HL-60/S4 (cell line): ENCODE measurements around the gene ZZZ3.
"Not testable (repeated sequence)": the region's sequence is repeated elsewhere in the genome, so short reads cannot be mapped to it uniquely, and the experiment has no call there.

ENCODE experiments used
- in situ Hi-C: fragments of 300-500 bp; cut with MboI; formaldehyde crosslinking; loops from 2 replicates; pipeline ENCODE4 v1.14.3; 2022; ENCODE audit warnings: low sequenced_read_pairs

The ZZZ3 gene

DNA sequence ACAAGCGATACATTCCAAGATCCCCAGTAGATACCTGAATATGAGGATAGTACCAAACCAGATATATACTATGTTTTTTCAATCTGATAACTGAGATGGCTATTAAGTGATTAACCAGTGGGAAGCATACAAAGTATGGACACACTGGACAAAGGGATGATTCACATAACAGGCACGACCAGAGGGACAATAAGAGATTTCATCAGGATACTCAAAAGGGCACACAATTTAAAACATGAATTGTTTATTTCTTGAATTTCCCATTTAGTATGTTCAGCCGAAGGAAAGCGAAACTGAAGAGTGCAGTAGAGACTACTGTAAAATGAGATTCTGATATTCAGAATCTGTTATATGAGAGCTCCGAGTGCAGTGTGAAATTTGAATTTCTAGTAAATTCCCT is 10.6 kb downstream of the ZZZ3 start:
- in situ Hi-C loops = no loop called here

- in situ Hi-C loops = no loop called here
These were observed 12.1 kb downstream of the ZZZ3 start for GRCh38 chr1:77670330-77670729.

- in situ Hi-C loops = no loop called here
These were observed 13.5 kb downstream of the ZZZ3 start for GRCh38 chr1:77668924-77669449.

DNA sequence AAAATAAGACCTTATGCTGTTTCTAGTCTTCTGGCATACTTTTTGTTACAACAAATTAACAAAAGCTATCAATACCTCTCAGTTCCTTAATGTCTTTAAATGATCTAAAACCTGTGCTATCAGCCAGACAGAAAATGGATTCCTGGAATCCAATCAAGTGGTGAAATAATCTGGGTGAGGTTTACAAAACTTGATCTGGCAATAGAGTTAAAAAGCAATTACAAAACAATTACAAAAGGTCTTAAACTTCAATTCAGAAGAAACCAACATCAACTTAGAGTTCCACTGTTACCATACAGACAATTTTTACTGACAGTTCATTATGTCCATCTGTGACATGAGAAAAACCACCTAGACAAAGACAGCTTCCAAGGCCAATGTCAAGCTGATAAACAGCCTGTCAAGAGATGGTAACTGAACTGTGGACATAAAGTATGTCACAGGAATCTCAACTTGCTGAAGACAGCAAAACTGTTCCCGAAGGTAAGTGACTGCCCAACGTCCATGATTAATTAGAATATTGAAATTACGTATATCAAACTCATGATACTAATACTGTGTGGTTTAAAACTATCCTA is 17.4 kb downstream of the ZZZ3 start:
- in situ Hi-C loops = no loop called here

- in situ Hi-C loops = no loop called here
These were observed 20.8 kb downstream of the ZZZ3 start for GRCh38 chr1:77661696-77662095.

- in situ Hi-C loops = no loop called here
These were observed 22.4 kb downstream of the ZZZ3 start for GRCh38 chr1:77659879-77660593.

DNA sequence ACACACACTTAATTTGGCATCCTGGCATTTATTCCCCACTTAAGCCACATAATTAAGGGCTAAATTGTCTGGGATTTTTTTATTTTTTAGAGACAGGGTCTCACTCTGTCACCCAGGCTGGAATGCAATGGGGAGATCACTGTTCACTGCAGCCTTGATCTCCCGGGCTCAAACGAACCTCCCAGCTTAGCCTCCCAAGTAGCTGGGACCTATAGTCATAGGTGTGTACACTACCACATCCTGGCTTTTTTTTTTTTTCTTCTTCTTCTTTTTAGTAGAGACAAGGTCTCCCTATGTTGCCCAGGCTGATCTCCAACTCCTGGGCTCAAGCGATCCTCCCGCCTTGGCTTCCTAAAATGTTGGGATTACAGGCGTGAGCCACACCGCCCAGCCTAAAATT is 24.2 kb downstream of the ZZZ3 start:
- in situ Hi-C loops = no loop called here

DNA sequence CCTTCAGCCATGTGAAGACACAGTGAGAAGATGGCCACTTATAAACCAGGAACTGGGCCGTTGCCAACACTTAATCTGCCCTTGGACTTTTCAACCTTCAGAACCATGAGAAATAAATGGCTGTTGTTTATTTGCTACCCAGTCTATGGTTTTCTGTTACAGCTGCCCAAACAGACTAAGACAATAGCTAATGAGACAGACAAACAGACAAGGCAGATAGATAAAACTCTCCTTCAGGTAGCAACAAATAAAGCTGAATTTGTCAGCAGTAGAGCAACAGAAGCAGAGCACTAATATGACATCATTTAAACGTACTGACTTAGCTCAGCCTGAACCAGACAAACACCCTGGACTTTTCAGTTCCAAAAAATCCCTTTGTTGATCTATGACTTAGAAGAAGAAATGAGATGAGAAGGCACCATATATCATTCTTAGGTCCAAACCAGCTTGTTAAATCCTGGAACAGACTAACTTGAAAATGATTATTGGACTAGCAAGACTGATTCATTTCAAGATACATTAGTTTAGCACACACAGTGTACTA is 27.0 kb downstream of the ZZZ3 start:
- in situ Hi-C loops = no loop called here

- in situ Hi-C loops = no loop called here
These were observed 29.4 kb downstream of the ZZZ3 start for GRCh38 chr1:77652970-77653516.

- in situ Hi-C loops = no loop called here
These were observed 30.2 kb downstream of the ZZZ3 start for GRCh38 chr1:77652268-77652667.

DNA sequence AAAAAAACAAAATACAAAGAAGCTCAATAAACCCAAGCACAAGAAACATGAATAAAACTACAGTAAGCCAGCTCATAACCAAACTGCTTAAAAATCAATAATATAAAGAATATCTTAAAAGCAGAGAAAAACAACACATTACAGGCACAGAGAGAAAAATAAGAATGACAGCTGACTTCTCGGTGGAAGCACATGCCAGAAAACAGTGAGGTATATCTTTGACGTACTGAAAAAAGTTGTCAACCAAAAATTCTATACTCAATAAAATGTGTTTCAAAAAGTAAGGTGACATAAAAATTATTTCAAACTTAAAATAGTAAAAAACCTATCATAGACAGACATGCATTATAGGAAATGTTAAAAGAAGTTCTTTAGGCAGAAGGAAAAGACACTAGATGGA is 33.3 kb downstream of the ZZZ3 start:
- in situ Hi-C loops = no loop called here

- in situ Hi-C loops = not testable (repeated sequence)
These were observed 36.2 kb downstream of the ZZZ3 start for GRCh38 chr1:77646224-77646623.

DNA sequence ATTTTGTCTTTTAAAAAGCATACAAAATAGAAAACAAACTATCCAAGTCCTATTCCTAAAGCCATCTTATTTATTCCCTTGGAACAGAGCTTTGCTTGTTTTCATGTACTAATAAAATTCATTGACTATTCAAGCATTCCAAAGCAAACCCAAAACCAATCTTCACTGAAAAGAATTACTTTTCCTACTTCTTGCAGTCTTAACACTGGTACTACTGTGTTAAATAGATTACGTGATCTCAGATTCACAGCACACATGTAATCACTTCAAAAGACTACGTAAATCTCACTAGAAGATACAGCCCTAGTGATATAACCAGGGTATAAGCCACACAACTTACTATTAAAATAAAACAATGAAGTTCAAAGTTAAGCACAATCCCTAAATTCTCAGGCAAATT is 39.0 kb downstream of the ZZZ3 start:
- in situ Hi-C loops = no loop called here

DNA sequence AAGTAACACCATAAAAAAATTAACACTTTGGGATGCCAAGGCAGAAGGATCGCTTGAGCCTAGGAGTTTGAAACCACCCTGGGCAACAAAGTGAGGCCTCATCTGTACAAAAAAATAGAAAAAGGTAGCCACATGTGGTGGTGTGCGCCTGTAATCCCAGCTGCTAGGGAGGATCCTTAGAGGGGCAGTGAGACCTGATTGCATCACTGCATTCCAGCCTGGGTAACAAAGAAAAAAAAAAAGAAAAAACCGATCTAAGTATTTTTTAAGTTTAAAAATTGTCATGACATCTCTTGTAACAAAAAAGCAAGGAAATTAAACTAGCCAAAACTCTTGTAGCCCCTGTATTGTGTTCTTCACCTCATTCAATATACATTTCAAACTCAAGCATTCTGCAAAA is 39.5 kb downstream of the ZZZ3 start:
- in situ Hi-C loops = no loop called here

DNA sequence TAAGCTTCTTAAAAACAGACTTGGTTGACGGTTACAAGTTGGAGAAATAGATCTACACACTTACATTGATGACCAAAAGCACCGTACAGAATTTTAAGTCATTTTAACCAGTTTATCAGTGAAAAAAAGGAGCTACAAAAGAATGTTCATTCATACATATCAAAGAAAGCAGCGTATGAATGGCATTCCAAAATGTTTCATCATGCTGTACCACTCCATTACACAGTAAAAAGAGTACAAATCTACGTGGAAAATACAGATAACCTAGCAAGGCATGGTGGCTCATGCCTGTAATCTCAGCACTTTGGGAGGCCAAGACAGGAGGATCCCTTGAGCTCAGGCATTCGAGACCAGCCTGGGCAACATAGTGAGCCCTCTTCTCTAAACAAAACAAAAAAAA is 40.3 kb downstream of the ZZZ3 start:
- in situ Hi-C loops = no loop called here

DNA sequence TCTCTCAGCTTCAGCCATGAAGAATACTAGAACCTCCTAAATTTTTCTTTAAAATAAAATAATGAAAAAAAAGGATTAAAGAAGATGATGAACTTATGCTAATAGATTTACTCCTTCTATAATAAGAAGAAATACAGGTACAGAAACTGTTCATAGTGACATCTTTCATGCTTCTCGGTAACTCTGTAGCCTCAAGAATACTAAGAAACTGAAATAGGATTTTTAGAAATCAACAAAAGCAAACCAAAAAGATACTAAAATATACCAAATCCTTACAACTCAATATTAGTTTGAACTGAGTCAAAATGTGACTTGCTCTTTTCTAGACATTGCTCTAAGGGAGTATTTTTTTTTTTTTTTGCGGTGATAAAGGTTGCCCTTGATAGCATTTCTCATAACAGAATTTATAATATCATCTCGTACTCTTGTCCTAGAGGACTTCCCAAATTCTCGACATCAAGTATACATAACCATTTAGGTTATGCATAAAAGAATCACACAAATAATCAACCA is 42.8 kb downstream of the ZZZ3 start:
- in situ Hi-C loops = no loop called here

DNA sequence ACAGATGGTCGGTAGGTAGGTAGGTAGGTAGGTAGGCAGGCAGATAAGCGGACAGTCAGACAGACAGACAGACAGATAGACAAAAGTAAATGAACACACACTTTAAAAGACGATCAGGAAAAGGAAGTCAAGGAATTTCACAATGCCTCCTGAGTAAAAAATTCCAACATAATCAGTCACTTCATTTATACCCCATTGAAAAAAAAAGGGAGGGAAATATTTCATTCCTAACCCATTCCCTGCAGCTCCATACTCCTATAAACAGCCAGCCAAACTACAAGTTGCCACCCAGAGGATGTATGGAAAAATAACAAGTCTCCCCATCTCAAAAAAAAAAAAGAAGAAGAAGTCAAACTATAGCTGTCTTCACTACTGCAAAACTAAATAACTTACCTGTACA is 43.4 kb downstream of the ZZZ3 start:
- in situ Hi-C loops = no loop called here

DNA sequence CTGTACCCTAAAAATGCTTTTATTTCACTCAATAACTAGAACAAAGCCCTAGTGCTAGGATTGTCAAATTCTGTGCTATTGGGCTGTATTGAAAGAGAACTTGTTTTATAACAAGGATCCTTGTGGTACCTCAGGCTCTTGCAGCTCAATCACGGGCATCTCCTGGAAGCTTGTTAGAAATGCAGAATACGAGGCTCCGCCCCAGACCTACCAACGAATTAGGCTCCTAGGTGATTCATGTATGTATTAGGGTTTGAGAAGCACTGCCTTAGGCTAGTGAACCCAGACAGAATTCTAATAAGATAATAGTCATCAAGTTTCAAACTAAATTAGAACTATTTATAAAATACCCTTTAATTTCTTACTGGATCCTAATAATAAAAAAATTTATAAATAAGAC is 45.6 kb downstream of the ZZZ3 start:
- in situ Hi-C loops = no loop called here
